Femur (tissue), 1 donor: ENCODE data around the gene METTL3.
A peak's percentile ranks its signal among the peaks of the same experiment; 100 is the strongest.

Experiments used
- DNase-seq: peaks from one replicate; pipeline ENCODE4 v3.0.0-alpha.2; 2017

Gene METTL3

DNA sequence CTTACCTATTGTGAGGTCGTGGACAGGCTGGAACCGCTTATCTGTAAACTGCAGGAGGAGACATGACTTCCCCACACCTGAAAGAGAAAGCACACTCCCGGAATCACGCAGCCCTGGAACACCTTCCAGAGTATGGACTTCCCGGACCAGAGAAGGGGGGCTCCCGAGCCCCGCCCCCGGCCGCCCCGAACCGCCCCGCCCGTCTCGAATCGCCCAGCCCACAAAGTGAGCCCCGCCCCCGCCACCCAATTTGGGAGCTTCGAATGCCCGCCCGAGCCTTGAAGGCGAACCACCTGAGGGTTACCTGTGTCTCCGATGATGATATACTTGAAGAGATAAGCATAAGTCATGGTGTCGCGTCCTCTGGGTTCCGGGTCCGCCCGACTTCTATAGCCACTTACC lies 34.6 kb downstream of the METTL3 start:
- DNase-seq: no peak

DNA sequence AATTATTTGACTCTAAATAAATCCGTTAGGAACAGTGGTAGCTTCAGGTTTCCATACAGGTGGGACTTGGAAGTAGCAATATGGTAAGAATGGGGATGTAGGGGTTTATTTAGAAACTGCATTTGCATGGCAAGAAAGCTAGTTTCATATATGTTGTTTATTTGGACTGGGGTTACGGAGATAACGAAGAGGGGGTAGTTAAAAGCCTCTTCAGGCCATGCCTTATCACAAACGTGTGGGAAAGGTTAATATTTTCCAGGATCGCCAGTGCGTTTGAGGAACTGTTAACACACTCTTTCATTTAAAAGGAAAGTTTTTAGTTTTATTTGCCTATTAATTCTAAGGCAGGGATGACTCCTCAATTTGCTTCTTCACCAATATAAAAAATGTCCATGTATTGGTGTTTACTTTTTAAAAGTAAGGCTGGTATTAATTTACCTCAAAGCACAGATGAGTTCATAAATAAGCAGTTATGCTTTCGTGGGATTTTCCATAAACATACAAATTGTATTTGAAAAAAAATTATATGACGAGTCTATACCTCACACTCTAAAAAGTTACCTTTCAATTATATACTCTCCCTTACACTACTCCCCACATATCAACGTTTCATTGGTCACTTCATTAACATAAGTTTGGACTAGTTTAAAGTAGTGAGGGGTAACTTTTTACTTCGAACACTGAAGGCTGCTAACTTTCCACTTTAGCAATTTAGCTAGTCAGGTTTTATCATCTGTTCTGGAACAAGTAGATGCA lies 35.2 kb downstream of the METTL3 start:
- DNase-seq: no peak

DNA sequence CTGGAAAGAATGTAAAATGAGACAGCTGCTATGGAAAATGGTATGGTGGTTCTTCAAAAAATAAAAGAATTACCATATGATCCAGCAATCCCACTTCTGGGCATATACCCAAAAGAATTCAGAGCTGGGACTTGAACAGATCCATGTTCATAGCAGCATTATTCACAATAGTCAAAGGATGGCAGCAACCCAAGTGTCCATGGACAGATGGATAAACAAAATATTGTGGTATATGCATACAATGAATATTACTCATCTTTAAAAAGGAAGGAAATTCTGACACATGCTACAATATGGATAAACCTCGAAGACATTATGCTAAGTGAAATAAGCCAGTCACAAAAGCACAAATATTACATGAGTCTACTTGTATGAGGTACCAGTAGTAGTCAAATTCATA lies 43.5 kb downstream of the METTL3 start:
- no peak for DNase-seq

DNA sequence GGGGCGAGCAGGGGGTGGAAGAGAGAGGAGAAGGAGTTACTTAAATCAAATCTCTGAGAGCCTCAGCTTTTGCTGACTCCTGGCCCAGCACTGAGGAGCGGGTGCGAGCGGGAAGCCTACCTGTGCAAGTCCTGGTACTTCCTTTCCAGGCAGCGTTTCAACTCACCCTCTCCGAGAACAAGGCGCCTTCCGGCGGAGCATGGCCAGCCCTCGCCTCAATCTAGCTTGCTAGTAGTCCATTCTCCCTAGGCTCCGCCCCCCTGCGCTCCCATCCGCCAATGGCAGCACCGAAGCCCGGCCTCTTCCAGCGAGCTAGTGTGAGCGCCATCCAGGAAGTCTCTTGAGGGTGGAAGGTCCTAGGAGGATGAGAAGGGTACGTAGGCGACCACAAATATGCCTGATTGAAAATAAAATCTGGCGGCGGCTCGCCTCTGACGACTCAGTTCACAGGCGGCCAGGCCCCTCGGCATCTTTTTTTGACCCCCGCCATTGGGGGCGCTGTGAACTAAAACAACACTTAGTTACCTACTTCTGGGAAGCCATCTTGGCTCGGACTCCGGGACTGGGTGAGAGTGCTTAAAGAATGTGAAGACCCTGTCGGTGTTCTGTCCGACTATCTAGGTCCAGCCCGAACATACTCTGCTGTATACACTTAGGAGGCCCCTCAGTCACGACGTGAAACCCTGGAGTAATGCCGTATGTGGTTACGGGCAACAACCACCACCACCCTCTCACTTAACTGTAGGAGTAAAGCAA lies 55.0 kb downstream of the METTL3 start, which contains the start of gene CHD8:
Gene CHD8 (minus strand): TSS at position 212 of the 756 bp plus-strand sequence. CDS start 24,480 bp downstream, outside the sequence.
- peak; percentile 100 for DNase-seq

DNA sequence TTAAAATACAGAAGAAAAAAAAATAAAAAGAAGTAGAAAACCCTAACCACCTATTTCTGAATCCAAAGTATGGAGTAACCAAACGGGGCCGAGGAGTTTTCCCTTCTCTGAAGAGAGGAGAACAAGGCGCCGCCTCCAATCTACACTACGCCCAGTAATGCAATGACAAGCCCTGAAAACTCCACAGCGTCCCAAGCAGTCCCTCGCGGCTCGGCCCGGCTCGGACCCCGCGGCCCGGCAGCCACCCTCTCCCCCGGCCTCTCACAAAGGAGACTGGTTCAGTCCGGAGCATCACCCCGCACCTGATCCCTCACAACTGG lies 55.6 kb downstream of the METTL3 start:
- DNase-seq: no peak

DNA sequence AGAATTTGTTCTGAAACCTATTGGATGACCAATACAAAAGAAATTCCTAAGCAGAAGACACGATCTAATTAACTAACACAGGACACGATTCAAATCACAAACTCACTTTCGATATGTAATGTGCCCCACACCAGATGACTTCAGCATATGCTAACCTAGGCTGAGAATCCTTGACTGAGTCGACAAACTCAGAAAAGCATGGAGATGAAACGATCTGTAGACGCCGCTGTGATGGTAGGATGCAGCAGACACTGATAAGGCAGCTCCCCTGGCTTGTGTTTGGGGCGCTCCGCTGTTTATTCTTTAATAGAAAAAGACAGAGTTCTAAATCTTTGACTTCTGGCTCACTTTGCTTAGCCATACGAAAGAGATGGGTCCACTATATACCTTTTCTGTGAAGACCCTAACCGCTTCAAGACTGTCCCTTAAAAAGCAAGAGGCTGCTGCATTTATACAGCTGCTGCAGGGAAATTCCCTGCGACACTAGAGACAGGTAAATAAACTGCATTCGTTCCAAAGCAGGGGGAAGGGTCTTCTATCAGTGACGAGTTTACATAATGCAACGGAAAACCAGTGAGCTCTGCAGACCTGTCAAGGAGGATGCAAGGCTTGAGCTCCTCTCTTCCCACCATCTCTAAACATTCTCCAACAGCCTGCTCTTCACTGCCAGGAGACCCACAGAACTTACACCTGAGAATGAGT lies 56.1 kb downstream of the METTL3 start:
- DNase-seq: no peak

DNA sequence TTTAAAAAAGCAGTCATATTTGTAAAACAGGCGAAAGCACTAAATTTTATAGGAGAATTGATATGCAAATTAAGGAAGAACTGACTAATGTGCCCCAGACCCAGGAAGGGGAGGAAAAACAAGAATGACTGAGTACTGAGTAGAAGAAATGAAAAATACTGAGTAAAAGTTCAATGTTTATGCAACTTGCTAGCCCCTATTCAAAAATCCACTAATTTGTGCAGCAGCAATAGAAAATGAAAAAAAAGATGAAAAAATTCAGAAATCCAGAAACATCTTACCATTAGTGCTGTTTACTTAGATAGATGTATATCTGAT lies 61.3 kb downstream of the METTL3 start:
- DNase-seq: no peak
